DOHH2 (cell line): ENCODE results near the gene PLXNB3.

Experiments
- H3F3A ChIP-seq: fragments of 200-600 bp; sonication (generic), shearing (Covaris generic); 2 replicates; pipeline ENCODE4 v1.6.0; 2016; ENCODE audit warnings: antibody characterized with exemption, mild to moderate bottlenecking; ENCODE audit not compliant: control insufficient read depth, insufficient read depth
- H3K27ac ChIP-seq: fragments of 200-600 bp; sonication (generic); 2 replicates; pipeline ENCODE4 v1.5.1; 2014; ENCODE audit warnings: low read depth, mild to moderate bottlenecking, low read length, moderate library complexity
- H3K27me3 ChIP-seq: fragments of 200-600 bp; sonication (generic); 2 replicates; pipeline ENCODE4 v1.6.1; 2014; ENCODE audit warnings: mild to moderate bottlenecking, low read length, mixed read lengths; ENCODE audit not compliant: control insufficient read depth
- H3K36me3 ChIP-seq: fragments of 200-600 bp; sonication (generic); 2 replicates; pipeline ENCODE4 v1.6.1; 2014; ENCODE audit warnings: mild to moderate bottlenecking, low read length, moderate library complexity, mixed read lengths; ENCODE audit not compliant: control insufficient read depth
- H3K4me1 ChIP-seq: fragments of 200-600 bp; sonication (generic); 2 replicates; pipeline ENCODE4 v1.6.1; 2014; ENCODE audit warnings: mild to moderate bottlenecking, low read length, mixed read lengths; ENCODE audit not compliant: control insufficient read depth
- H3K4me2 ChIP-seq: fragments of 200-600 bp; sonication (generic); 2 replicates; pipeline ENCODE4 v1.6.0; 2014; ENCODE audit warnings: mild to moderate bottlenecking, low read length, moderate library complexity
- H3K4me3 ChIP-seq: fragments of 200-600 bp; sonication (generic); 2 replicates; pipeline ENCODE4 v1.5.1; 2014; ENCODE audit warnings: mild to moderate bottlenecking, low read length, mixed read lengths
- H3K79me2 ChIP-seq: fragments of 200-600 bp; sonication (generic); 2 replicates; pipeline ENCODE4 v1.6.1; 2014; ENCODE audit warnings: mild to moderate bottlenecking, low read length, mixed read lengths; ENCODE audit not compliant: control insufficient read depth
- H3K9me2 ChIP-seq: fragments of 200-600 bp; sonication (generic); replicated peaks from 2 replicates; pipeline ENCODE4 v1.6.1; 2014; ENCODE audit warnings: mild to moderate bottlenecking, low read length, mixed read lengths; ENCODE audit not compliant: control insufficient read depth
- H3K9me3 ChIP-seq: fragments of 200-600 bp; sonication (generic); 2 replicates; pipeline ENCODE4 v1.6.1; 2014; ENCODE audit warnings: antibody characterized with exemption, low read length, mixed read lengths; ENCODE audit not compliant: control insufficient read depth, insufficient read depth
- H4K20me1 ChIP-seq: fragments of 200-600 bp; sonication (generic); 2 replicates; pipeline ENCODE4 v1.6.0; 2014; ENCODE audit warnings: low read depth, mild to moderate bottlenecking, antibody characterized with exemption, low read length, moderate library complexity; ENCODE audit not compliant: control insufficient read depth, insufficient read depth
- CTCF ChIP-seq: fragments of 200-600 bp; sonication (generic); IDR thresholded peaks from one replicate; pipeline ENCODE4 v1.5.1; 2014; ENCODE audit warnings: antibody characterized with exemption, mild to moderate bottlenecking, low read depth, low read length; ENCODE audit not compliant: poor library complexity, severe bottlenecking
- EZH2phosphoT487 ChIP-seq: fragments of 200-600 bp; sonication (generic); IDR thresholded peaks from 2 replicates; pipeline ENCODE4 v1.6.1; 2017; ENCODE audit warnings: borderline replicate concordance, mild to moderate bottlenecking, antibody characterized with exemption, low read length, moderate library complexity, mixed read lengths

The PLXNB3 gene

GRCh38 chrX:153725832-153726285 is 38.2 kb upstream of the PLXNB3 start:
- Histone ChIP-seq H3K27ac (no peak overlapping the region), H3K9me3 (no peaks in the 10 kb centered on the region)

GRCh38 chrX:153726286-153727122 is 37.5 kb upstream of the PLXNB3 start:
- no peaks in the 10 kb centered on the region for H3K9me3 ChIP-seq
- TF ChIP-seq CTCF (no peak), EZH2phosphoT487 (no peak)
- peaks cover 23% of the 10 kb centered on the region for H3K79me2 ChIP-seq
- no peaks in the 10 kb centered on the region for H3K9me2 ChIP-seq
- H3K27me3 ChIP-seq = no peaks in the 10 kb centered on the region
- peak overlapping the region; percentile 54 for H3K4me3 ChIP-seq
- no peak overlapping the region for H3K27ac ChIP-seq
- peaks cover 3% of the 10 kb centered on the region; the same call in 1 of the 2 replicates for H4K20me1 ChIP-seq
- H3K36me3 ChIP-seq = peaks cover 11% of the 10 kb centered on the region
- peaks cover 42% of the 10 kb centered on the region for H3K4me1 ChIP-seq
- no peaks in the 10 kb centered on the region for H3F3A ChIP-seq
- H3K4me2 ChIP-seq = peak overlapping the region; percentile 71

More at GRCh38 chrX:153725832-153726285, 38.2 kb upstream of the PLXNB3 start:
- peak overlapping the region; percentile 79; the same call in 1 of the 2 replicates for H3K4me2 ChIP-seq
- H4K20me1 ChIP-seq = peaks cover 3% of the 10 kb centered on the region; the same call in 1 of the 2 replicates
- H3K27me3 ChIP-seq = no peaks in the 10 kb centered on the region
- peaks cover 42% of the 10 kb centered on the region for H3K4me1 ChIP-seq
- H3K79me2 ChIP-seq = peaks cover 23% of the 10 kb centered on the region
- no peak for TF ChIP-seq EZH2phosphoT487
- no peak for TF ChIP-seq CTCF
- peaks cover 12% of the 10 kb centered on the region for H3K36me3 ChIP-seq
- no peaks in the 10 kb centered on the region for H3K9me2 ChIP-seq
- H3F3A ChIP-seq = no peaks in the 10 kb centered on the region
- no peak overlapping the region for H3K4me3 ChIP-seq

- Histone ChIP-seq H3K9me2 (no peaks in the 10 kb centered on the region), H3K9me3 (no peaks in the 10 kb centered on the region), H3K79me2 (peaks cover 16% of the 10 kb centered on the region), H3K27me3 (no peaks in the 10 kb centered on the region), H3K4me3 (peak overlapping the region; percentile 30), H3K4me2 (peak overlapping the region; percentile 71), H3K4me1 (peaks cover 40% of the 10 kb centered on the region), H3F3A (no peaks in the 10 kb centered on the region), H4K20me1 (peaks cover 3% of the 10 kb centered on the region; the same call in 1 of the 2 replicates), H3K36me3 (peaks cover 6% of the 10 kb centered on the region), H3K27ac (no peak overlapping the region)
- TF ChIP-seq EZH2phosphoT487 = no peak
- no peak for TF ChIP-seq CTCF
Observed at GRCh38 chrX:153727123-153727931, 36.7 kb upstream of the PLXNB3 start.
